ENCODE measurements around the gene PALLD.
"Not testable (repeated sequence)": the region's sequence is repeated elsewhere in the genome, so short reads cannot be mapped to it uniquely, and the experiment has no call there.

PALLD gene

GRCh38 chr4:168796362-168797106 is 299.7 kb downstream of the PALLD start:
- H3K36me3 ChIP-seq (ENCODE audit: control insufficient read depth, insufficient read depth, low read length, severe bottlenecking), result no peaks in the 10 kb centered on the region
- peak overlapping the region; percentile 28 for H3K9ac ChIP-seq (ENCODE audit: low read length)
- H3K4me3 ChIP-seq (ENCODE audit: low read length), result peak overlapping the region; percentile 9
- DNase-seq (ENCODE audit: low read depth), result no peak
- H3K4me1 ChIP-seq (ENCODE audit: control insufficient read depth, insufficient read depth, low read length), result peaks cover 26% of the 10 kb centered on the region
- no peaks in the 10 kb centered on the region for H3K9me3 ChIP-seq (ENCODE audit: control insufficient read depth, low read length)
- no peaks in the 10 kb centered on the region for H3K27me3 ChIP-seq (replicated peaks; ENCODE audit: control insufficient read depth, insufficient read depth, low read length)

GRCh38 chr4:168797194-168797593 is 300.3 kb downstream of the PALLD start:
- Histone ChIP-seq H3K36me3 (ENCODE audit: control insufficient read depth, insufficient read depth, low read length, severe bottlenecking) (no peaks in the 10 kb centered on the region), H3K9ac (ENCODE audit: low read length) (peak overlapping the region; percentile 40), H3K4me3 (ENCODE audit: low read length) (no peak overlapping the region), H3K4me1 (ENCODE audit: control insufficient read depth, insufficient read depth, low read length) (peaks cover 26% of the 10 kb centered on the region), H3K27me3 (replicated peaks; ENCODE audit: control insufficient read depth, insufficient read depth, low read length) (no peaks in the 10 kb centered on the region), H3K9me3 (ENCODE audit: control insufficient read depth, low read length) (no peaks in the 10 kb centered on the region)
- peak; percentile 85 for DNase-seq (ENCODE audit: low read depth)

- no peak for DNase-seq (ENCODE audit: low read depth)
- Histone ChIP-seq H3K36me3 (ENCODE audit: control insufficient read depth, insufficient read depth, low read length, severe bottlenecking) (no peaks in the 10 kb centered on the region), H3K4me3 (ENCODE audit: low read length) (no peak overlapping the region), H3K9ac (ENCODE audit: low read length) (peak overlapping the region; percentile 40), H3K9me3 (ENCODE audit: control insufficient read depth, low read length) (no peaks in the 10 kb centered on the region), H3K4me1 (ENCODE audit: control insufficient read depth, insufficient read depth, low read length) (peaks cover 26% of the 10 kb centered on the region), H3K27me3 (replicated peaks; ENCODE audit: control insufficient read depth, insufficient read depth, low read length) (no peaks in the 10 kb centered on the region)
Measured at GRCh38 chr4:168797738-168798375, 301.0 kb downstream of the PALLD start.

GRCh38 chr4:168800926-168801325 is 304.1 kb downstream of the PALLD start:
- no peak overlapping the region for H3K4me3 ChIP-seq (ENCODE audit: low read length)
- H3K4me1 ChIP-seq (ENCODE audit: control insufficient read depth, insufficient read depth, low read length), result peaks cover 44% of the 10 kb centered on the region
- no peaks in the 10 kb centered on the region for H3K27me3 ChIP-seq (replicated peaks; ENCODE audit: control insufficient read depth, insufficient read depth, low read length)
- no peak for DNase-seq (ENCODE audit: low read depth)
- no peaks in the 10 kb centered on the region for H3K36me3 ChIP-seq (ENCODE audit: control insufficient read depth, insufficient read depth, low read length, severe bottlenecking)
- no peaks in the 10 kb centered on the region for H3K9me3 ChIP-seq (ENCODE audit: control insufficient read depth, low read length)
- H3K9ac ChIP-seq (ENCODE audit: low read length), result no peak overlapping the region

GRCh38 chr4:168802222-168802621 is 305.4 kb downstream of the PALLD start:
- H3K36me3 ChIP-seq (ENCODE audit: control insufficient read depth, insufficient read depth, low read length, severe bottlenecking), result no peaks in the 10 kb centered on the region
- H3K4me3 ChIP-seq (ENCODE audit: low read length), result no peak overlapping the region

GRCh38 chr4:168803052-168803451 is 306.2 kb downstream of the PALLD start:
- not testable (repeated sequence) for H3K9ac ChIP-seq (ENCODE audit: low read length); H3K9me3 ChIP-seq (ENCODE audit: control insufficient read depth, low read length); H3K27me3 ChIP-seq (replicated peaks; ENCODE audit: control insufficient read depth, insufficient read depth, low read length); H3K36me3 ChIP-seq (ENCODE audit: control insufficient read depth, insufficient read depth, low read length, severe bottlenecking); DNase-seq (ENCODE audit: low read depth); H3K4me3 ChIP-seq (ENCODE audit: low read length)
- peaks cover 27% of the 10 kb centered on the region for H3K4me1 ChIP-seq (ENCODE audit: control insufficient read depth, insufficient read depth, low read length)

More at GRCh38 chr4:168802222-168802621, 305.4 kb downstream of the PALLD start:
- Histone ChIP-seq H3K9me3 (ENCODE audit: control insufficient read depth, low read length) (no peaks in the 10 kb centered on the region), H3K9ac (ENCODE audit: low read length) (no peak overlapping the region), H3K27me3 (replicated peaks; ENCODE audit: control insufficient read depth, insufficient read depth, low read length) (no peaks in the 10 kb centered on the region), H3K4me1 (ENCODE audit: control insufficient read depth, insufficient read depth, low read length) (peaks cover 35% of the 10 kb centered on the region)
- no peak for DNase-seq (ENCODE audit: low read depth)

GRCh38 chr4:168803732-168804131 is 306.9 kb downstream of the PALLD start:
- Histone ChIP-seq H3K9me3 (ENCODE audit: control insufficient read depth, low read length) (no peaks in the 10 kb centered on the region), H3K36me3 (ENCODE audit: control insufficient read depth, insufficient read depth, low read length, severe bottlenecking) (no peaks in the 10 kb centered on the region), H3K9ac (ENCODE audit: low read length) (no peak overlapping the region), H3K27me3 (replicated peaks; ENCODE audit: control insufficient read depth, insufficient read depth, low read length) (no peaks in the 10 kb centered on the region), H3K4me1 (ENCODE audit: control insufficient read depth, insufficient read depth, low read length) (peaks cover 27% of the 10 kb centered on the region), H3K4me3 (ENCODE audit: low read length) (no peak overlapping the region)
- peak; percentile 35 for DNase-seq (ENCODE audit: low read depth)

- H3K4me3 ChIP-seq (ENCODE audit: low read length), result no peak overlapping the region
Measured at GRCh38 chr4:168804146-168804545, 307.3 kb downstream of the PALLD start.

GRCh38 chr4:168805341-168805740 is 308.5 kb downstream of the PALLD start:
- no peaks in the 10 kb centered on the region for H3K27me3 ChIP-seq (replicated peaks; ENCODE audit: control insufficient read depth, insufficient read depth, low read length)

More at GRCh38 chr4:168804146-168804545, 307.3 kb downstream of the PALLD start:
- Histone ChIP-seq H3K4me1 (ENCODE audit: control insufficient read depth, insufficient read depth, low read length) (peaks cover 27% of the 10 kb centered on the region), H3K36me3 (ENCODE audit: control insufficient read depth, insufficient read depth, low read length, severe bottlenecking) (no peaks in the 10 kb centered on the region), H3K9me3 (ENCODE audit: control insufficient read depth, low read length) (no peaks in the 10 kb centered on the region), H3K27me3 (replicated peaks; ENCODE audit: control insufficient read depth, insufficient read depth, low read length) (no peaks in the 10 kb centered on the region), H3K9ac (ENCODE audit: low read length) (no peak overlapping the region)
- DNase-seq (ENCODE audit: low read depth), result no peak

GRCh38 chr4:168806247-168806646 is 309.4 kb downstream of the PALLD start:
- H3K9ac ChIP-seq (ENCODE audit: low read length); DNase-seq (ENCODE audit: low read depth); H3K4me3 ChIP-seq (ENCODE audit: low read length): not testable (repeated sequence)

More at GRCh38 chr4:168805341-168805740, 308.5 kb downstream of the PALLD start:
- H3K9me3 ChIP-seq (ENCODE audit: control insufficient read depth, low read length), result no peaks in the 10 kb centered on the region
- H3K4me1 ChIP-seq (ENCODE audit: control insufficient read depth, insufficient read depth, low read length), result peaks cover 27% of the 10 kb centered on the region
- DNase-seq (ENCODE audit: low read depth), result peak; percentile 43
- H3K9ac ChIP-seq (ENCODE audit: low read length), result peak overlapping the region; percentile 61
- peak overlapping the region; percentile 50 for H3K4me3 ChIP-seq (ENCODE audit: low read length)
- no peaks in the 10 kb centered on the region for H3K36me3 ChIP-seq (ENCODE audit: control insufficient read depth, insufficient read depth, low read length, severe bottlenecking)

GRCh38 chr4:168811207-168811606 is 314.4 kb downstream of the PALLD start:
- DNase-seq (ENCODE audit: low read depth), result no peak
- no peaks in the 10 kb centered on the region for H3K36me3 ChIP-seq (ENCODE audit: control insufficient read depth, insufficient read depth, low read length, severe bottlenecking)
- no peaks in the 10 kb centered on the region for H3K27me3 ChIP-seq (replicated peaks; ENCODE audit: control insufficient read depth, insufficient read depth, low read length)
- H3K9me3 ChIP-seq (ENCODE audit: control insufficient read depth, low read length), result no peaks in the 10 kb centered on the region
- peaks cover 29% of the 10 kb centered on the region for H3K4me1 ChIP-seq (ENCODE audit: control insufficient read depth, insufficient read depth, low read length)
- no peak overlapping the region for H3K9ac ChIP-seq (ENCODE audit: low read length)
- no peak overlapping the region for H3K4me3 ChIP-seq (ENCODE audit: low read length)

More at GRCh38 chr4:168806247-168806646, 309.4 kb downstream of the PALLD start:
- H3K4me1 ChIP-seq (ENCODE audit: control insufficient read depth, insufficient read depth, low read length), result peaks cover 27% of the 10 kb centered on the region
- H3K9me3 ChIP-seq (ENCODE audit: control insufficient read depth, low read length); H3K36me3 ChIP-seq (ENCODE audit: control insufficient read depth, insufficient read depth, low read length, severe bottlenecking); H3K27me3 ChIP-seq (replicated peaks; ENCODE audit: control insufficient read depth, insufficient read depth, low read length): not testable (repeated sequence)

Data from adipocyte (in vitro differentiated cells).